Adrenal gland (tissue), 5 donors: ENCODE measurements around the gene ARSD.

ENCODE experiments used
- POLR2A ChIP-seq, 2 donors: fragments of 450-650 bp; IDR thresholded peaks; one replicate each; pipeline ENCODE4 v1.6.1; 2017; ENCODE audit warnings: antibody characterized with exemption in 2 of 2, mild to moderate bottlenecking in 2 of 2, moderate library complexity in 1 of 2
- TF ChIP-seq, protein P1 (sequence below), 6 experiments: fragments of 450-650 bp in 4 of 6; fragments of 200-600 bp in 2 of 6; sonication (generic) in 1 of 6; IDR thresholded peaks; 1 replicate in 5 of 6; 2 replicates in 1 of 6; pipeline versions ENCODE4 v1.5.1 to v1.8.0; 2016 to 2021; ENCODE audit warnings: antibody characterized with exemption in 6 of 6, mild to moderate bottlenecking in 2 of 6, moderate library complexity in 1 of 6
- donor health status: DM: no; HTN: no; CAD: no.

GRCh38 chrX:2898846-2899512 is 30.2 kb downstream of the ARSD start:
- TF ChIP-seq POLR2A (IDR thresholded peaks at IDR 0.05), result no peak
- TF ChIP-seq, protein P1, sequence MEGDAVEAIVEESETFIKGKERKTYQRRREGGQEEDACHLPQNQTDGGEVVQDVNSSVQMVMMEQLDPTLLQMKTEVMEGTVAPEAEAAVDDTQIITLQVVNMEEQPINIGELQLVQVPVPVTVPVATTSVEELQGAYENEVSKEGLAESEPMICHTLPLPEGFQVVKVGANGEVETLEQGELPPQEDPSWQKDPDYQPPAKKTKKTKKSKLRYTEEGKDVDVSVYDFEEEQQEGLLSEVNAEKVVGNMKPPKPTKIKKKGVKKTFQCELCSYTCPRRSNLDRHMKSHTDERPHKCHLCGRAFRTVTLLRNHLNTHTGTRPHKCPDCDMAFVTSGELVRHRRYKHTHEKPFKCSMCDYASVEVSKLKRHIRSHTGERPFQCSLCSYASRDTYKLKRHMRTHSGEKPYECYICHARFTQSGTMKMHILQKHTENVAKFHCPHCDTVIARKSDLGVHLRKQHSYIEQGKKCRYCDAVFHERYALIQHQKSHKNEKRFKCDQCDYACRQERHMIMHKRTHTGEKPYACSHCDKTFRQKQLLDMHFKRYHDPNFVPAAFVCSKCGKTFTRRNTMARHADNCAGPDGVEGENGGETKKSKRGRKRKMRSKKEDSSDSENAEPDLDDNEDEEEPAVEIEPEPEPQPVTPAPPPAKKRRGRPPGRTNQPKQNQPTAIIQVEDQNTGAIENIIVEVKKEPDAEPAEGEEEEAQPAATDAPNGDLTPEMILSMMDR (IDR thresholded peaks at IDR 0.05), result no peak
